SH-SY5Y (cell line): ENCODE results near the gene B4GALT6.

Experiments used
- GATA2 ChIP-seq: IDR thresholded peaks from 2 replicates; pipeline ENCODE4 v1.6.1; 2011; ENCODE audit warnings: mild to moderate bottlenecking, low read depth, low read length
- GATA3 ChIP-seq: IDR thresholded peaks from 2 replicates; pipeline ENCODE4 v1.6.1; 2011; ENCODE audit warnings: low read depth, mild to moderate bottlenecking, low read length, moderate library complexity

GRCh38 chr18:31647127-31647753, 37.1 kb downstream of the B4GALT6 start:
- TF ChIP-seq GATA3 (no peak), GATA2 (no peak)
